OCI-M1 (cell line): ENCODE measurements around the gene GFM2.
"Not testable (repeated sequence)": the region's sequence is repeated elsewhere in the genome, so short reads cannot be mapped to it uniquely, and the experiment has no call there.

Experiments used
- DNase-seq: peaks from one replicate; lab custom pipeline; 2025; lab: John Stamatoyannopoulos, UW

The GFM2 gene, protein sequence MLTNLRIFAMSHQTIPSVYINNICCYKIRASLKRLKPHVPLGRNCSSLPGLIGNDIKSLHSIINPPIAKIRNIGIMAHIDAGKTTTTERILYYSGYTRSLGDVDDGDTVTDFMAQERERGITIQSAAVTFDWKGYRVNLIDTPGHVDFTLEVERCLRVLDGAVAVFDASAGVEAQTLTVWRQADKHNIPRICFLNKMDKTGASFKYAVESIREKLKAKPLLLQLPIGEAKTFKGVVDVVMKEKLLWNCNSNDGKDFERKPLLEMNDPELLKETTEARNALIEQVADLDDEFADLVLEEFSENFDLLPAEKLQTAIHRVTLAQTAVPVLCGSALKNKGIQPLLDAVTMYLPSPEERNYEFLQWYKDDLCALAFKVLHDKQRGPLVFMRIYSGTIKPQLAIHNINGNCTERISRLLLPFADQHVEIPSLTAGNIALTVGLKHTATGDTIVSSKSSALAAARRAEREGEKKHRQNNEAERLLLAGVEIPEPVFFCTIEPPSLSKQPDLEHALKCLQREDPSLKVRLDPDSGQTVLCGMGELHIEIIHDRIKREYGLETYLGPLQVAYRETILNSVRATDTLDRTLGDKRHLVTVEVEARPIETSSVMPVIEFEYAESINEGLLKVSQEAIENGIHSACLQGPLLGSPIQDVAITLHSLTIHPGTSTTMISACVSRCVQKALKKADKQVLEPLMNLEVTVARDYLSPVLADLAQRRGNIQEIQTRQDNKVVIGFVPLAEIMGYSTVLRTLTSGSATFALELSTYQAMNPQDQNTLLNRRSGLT

DNA sequence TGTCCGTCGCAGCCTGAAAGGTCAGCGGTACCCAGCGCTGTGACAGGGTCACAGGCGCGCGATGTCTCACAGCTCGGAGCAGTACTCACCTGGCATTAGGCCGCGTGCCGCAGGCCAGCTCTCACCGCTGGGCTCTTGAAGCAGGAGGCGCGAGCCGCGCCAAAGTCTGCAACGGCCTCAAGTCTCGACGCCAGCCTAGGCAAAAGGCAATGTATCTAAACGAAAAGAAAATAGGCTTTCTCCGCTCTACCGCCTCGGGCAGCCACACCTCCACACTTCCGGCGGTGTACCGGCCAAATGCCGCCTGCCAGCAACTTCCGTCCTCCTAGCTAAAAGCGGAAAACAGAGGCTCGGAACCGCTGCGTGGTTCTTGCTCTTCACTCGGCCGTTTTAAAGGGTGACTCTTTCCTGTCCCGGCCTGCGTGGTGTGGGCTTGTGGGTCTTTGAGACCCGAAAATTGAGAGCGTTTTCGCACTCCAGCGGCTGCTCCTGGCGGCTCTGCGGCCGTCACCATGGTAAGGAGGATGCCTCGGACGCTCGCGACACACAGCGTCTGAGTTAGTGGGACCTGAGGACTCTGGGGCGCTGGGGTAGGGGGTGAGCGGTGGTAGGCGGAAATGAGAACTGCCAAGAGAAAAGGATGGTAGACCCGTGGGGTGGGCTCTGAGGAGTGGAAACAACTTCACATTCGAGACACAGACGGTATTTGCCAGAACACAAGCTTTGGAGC is at the start of gene GFM2, which contains the start of gene NSA2:
TSS of gene GFM2 (minus strand) at position 269 of the 730 bp plus-strand sequence. CDS start 3,375 bp downstream, outside the sequence.
TSS of gene NSA2 (plus strand) at position 401 of the 730 bp plus-strand sequence. CDS start at position 513, 112 bp downstream.
- DNase-seq: peak; percentile 96

DNA sequence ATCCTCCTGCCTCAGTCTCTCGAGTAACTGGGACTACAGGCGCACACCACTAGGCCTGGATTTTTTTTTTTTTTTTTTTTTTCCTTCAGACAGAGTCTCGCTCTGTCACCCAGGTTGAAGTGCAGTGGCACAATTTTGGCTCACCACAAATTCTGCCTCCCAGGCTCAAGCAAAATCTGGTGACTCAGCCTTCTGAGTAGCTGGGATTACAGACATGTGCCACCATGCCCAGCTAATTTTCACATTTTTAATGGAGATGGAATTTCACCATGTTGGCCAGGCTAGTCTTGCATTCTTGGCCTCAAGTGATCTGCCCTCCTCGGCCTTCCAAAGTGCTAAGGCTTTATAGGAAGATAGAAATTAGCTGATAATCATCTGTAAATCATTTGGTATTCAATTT is 44.0 kb upstream of the GFM2 start:
- no peak for DNase-seq

DNA sequence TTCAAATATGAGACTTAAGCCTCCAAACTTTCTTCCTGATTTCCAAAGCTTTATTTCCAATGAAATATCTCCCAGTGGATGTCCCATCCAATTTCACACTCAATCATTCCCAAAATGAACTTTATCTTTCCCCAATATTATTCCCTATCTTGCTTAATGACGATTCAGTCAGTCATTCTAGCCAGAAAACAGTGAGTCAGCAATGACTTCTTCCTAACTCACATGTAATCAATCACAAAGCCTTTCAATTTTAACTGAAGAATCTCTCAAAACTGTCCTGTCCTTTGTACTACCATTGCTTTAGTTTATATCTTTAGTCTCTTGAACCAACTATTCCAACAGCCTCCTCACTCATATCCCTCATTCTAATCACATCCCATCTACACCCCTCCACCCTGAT is 35.0 kb upstream of the GFM2 start:
- DNase-seq: no peak

DNA sequence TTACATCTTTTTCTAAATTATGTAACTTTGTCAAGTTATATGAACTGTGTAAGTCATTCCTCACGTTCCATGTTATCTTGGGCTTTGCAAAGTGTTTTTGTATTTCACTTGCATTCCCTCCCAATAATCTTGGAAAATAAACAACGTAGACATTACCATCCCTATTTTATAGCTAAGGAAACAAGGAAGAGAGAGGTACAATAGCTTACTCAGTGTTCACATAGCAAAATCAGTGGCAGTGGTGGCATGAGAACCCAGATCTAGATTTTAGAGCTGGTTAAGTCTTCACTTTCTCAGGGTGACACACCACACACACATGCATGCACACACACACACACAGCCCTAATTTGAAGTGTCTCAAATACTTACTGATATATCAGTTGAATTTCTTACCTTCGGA is 34.3 kb upstream of the GFM2 start:
- DNase-seq: no peak

DNA sequence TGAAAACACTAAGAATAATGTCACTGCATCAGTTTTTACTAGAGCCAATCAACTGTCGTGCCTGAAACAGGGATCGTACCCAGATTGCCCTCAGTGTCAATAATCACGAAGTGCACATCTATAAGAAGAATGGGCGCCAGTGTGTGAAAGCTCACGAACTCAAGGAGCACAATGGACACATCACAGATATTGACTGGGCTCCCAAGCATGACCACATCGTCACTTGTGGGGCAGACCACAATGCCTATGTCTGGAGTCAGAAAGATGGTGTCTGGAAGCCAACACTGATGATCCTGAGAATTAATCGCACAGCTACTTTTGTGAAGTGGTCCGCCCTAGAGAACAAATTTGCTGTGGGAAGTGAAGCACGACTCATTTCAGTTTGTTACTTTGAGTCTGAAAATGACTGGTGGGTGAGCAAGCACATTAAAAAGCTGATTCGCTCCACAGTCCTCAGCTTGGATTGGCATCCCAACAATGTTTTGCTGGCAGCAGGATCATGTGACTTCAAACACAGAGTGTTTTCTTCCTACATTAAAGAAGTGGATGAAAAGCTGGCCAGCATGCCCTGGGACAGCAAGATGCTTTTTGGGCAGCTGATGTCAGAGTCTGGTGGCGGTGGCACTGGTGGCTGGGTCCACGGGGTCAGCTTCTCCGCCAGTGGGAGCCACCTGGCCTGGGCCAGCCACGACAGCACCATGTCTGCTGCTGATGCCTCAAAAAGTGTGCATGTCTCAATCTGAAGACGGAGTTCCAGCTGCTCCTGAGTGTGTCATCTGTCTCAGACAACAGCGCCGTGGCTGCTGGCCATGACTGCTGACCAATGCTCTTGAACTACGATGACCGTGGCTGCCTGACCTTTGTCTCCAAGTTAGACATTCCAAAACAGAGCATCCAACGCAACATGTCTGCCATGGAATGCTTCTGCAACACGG is 32.3 kb upstream of the GFM2 start:
- DNase-seq: no peak

DNA sequence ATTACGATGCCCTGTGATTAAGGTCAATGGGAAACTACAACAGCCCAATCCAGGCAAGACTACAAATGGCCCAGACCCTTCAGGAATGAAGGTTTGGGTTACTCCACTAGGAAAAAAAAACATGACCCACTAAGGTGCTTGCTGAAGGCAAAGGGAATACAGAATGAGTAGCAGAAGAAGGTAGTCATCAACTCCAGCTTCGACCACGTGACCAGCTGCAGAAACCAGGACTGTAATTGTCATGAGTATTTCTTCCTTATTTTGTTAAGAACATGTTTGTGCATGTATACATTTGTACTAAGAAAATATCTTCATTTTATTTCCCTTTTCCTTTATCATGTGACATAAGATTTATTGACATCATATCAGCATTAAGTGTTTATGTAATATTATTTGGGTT is 24.8 kb upstream of the GFM2 start:
- not testable (repeated sequence) for DNase-seq

DNA sequence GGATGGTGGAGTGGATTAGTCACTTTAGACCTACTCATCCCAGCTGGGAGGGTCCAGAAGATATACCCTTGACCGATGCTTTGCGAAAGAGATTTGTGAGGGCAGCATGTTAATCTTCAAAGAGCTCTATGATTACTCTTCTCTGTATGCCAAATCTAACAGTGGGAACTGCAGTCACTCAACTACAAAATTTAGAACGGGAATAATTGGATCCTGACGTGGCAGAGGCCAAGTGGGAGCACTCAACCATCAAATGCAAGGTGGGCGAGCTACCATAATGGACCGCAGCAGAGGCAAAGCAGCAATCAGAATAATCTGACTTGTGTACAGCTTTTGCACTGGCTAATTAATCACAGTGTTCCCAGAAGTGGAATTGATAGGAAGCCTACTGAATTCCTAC is 20.5 kb upstream of the GFM2 start:
- no peak for DNase-seq

DNA sequence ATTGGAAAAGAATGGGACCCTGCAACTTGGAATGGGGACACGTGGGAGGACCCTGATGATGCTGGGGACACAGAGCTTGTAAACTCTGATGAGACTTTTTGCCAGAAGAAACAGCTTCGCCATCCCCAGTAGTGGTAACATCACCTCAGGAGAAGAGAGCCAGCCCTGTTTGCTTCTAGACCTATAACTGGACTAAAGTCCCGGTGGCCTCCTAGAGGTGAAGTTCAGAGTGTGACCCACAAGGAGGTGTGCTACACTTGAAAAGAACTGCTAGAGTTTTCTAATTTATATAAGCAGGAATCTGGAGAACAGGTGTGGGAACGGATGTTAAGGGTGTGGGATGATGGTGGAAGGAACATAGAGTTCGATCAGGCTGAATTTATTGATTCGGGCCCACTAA is 19.9 kb upstream of the GFM2 start:
- DNase-seq: no peak

DNA sequence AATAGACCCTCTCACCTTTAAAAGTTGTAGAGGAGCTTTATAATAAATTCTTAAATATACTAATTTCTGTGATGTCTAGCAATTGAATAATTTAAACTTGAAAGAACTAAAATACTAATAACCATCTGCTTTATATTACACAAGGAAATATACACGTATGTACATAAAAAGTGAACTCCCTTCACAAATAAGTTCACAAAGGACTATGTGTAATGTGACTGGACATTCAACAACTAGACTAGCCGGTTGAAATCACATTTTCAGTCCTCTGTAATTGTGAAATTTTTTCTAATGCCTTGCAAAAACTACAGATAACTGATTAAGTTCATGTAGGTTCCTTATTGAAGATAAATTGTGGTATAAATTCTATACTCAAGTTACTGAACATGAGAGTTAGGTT is 11.7 kb upstream of the GFM2 start:
- DNase-seq: no peak

DNA sequence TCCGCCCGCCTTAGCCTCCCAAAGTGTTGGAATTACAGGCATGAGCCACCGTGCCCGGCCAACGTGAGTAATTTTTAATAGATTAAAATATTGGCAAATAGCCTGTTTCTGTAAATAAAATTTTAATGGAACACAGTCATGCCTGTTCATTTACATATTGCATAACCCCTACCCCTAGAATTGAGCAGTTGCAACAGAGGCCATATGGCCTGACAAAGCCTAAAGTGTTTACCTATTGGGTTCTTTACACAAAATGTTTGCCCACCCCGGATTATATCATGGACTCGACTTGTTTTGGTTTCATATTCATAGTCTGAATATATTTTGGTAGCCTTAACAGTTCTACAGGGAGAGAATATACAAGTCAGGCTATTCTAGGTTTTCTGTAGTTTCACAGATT is 5.4 kb upstream of the GFM2 start:
- no peak for DNase-seq

DNA sequence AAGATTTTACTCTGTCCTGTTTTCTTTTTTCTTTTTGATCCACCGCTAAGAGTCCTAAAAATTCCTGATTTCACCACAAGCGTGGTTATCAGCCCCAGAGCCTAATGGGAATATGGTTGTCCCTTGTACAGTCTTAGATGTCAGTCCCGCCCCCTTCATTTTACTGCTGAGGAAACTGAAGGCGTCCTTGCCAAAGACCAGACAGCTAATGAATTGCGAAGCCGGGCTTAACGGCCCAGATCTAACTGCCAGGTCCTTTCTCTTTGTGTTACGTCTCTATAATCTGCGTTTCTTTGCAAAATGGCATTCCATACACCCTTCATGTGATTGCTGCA is 629 bp upstream of the GFM2 start:
- peak; percentile 66 for DNase-seq

DNA sequence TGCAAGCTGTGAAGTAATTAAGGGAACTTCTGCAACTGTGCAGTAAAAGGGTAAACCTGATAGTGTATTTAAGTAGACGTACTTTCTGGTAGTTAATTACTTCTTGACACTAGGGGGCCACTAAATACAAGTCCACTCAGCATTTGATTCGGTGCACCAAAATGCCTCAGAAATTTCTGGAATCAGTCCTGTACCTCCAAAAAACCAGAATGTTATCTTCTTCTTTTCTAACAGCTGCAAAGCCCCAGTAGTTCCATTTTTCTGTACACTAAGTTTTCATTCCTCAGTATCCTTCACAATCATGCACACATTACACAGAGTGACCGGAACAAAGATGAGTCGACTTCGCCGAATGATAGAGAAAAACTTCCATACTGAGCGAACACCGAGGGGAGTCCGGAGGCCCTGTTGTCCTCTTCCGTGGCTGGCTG is 484 bp downstream of the GFM2 start:
- DNase-seq: peak; percentile 76

DNA sequence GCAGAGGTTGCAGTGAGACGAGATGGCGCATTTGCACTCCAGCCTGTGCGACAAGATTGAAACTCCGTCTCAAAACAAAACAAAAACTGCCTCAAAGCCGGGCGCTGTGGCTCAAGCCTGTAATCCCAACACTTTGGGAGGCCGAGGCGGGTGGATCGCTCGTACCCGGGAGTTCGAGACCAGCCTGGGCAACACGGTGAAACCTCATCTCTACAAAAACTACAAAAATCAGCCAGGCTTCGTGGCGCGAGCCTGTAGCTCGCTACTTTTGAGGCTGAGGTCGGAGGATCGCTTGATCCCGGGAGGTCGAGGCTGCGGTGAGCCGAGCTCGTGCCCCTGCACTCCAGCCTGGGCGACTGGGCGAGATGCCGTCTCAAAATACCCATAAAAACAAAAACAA is 988 bp downstream of the GFM2 start:
- DNase-seq: no peak

DNA sequence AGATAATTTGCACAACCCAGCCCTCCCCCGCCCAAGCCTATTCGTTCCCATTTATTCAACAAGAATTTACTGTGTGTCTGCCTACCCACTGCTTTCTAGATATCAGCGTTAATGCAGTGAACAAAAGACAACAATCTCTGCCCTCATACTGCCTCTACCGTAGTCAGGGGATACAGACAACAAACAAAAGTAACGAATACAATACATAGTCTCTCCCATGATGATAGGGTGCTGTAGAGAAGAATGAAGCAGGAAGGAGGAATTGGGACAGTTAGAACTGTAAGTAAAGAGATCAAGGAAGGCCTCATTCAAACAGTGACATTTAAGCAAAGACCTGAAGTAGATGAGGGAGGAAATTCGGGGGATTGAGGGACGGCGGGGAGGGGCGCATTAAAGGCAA is 1.7 kb downstream of the GFM2 start:
- DNase-seq: no peak

DNA sequence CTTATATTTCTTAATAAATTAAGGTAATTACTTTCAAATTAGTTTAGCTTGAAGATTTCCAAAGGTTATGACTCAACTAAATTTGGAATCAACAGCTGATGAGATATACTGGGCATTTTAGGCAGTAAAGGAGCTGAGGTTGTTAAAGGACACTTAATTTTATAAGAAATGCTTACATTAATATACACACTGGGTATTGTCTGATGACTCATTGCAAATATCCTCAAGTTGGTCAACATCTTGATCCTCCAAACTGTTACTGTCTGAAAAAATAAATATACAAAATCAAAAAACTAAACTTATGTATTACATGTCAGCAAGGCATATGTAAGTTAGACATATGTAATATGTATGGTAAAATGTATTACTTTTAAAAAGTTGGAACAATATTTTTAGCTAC is 3.4 kb downstream of the GFM2 start:
- no peak for DNase-seq

DNA sequence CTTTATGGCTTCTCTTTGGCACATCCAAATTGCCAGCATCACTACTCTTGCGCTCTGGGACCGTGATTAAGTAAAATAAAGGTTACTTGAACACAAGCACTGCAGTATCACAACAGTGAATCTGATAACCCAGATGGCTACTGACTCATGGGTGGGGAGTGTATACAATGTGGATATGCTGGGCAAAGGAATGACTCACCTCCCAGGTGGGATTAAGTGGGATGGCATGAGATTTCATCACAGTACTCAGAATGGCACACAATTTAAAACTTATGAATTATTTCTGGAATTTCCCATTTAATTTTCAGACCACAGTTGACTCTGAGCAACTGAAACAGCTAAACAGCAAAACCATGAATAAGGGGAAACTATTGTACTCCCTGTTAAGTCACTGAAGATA is 4.3 kb downstream of the GFM2 start:
- DNase-seq: no peak

DNA sequence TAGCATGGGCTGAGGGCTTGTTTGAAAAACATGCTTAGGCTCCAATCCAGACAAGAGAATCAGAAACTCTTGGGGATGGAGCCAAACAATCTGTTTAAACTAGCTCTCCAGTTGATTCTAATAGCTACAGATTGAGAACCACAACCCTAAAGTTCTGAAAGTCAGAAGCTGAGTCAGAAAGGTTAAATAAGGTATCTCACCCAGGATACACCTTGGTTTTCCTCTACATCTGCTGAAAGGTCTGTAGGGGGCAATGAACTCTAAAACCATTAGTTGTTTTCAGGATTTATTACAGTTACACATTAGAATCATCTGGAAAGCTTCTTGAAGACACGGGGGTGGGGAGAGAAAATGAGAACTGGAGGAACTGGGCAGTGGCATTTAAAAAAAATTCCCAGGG is 5.7 kb downstream of the GFM2 start:
- DNase-seq: no peak

DNA sequence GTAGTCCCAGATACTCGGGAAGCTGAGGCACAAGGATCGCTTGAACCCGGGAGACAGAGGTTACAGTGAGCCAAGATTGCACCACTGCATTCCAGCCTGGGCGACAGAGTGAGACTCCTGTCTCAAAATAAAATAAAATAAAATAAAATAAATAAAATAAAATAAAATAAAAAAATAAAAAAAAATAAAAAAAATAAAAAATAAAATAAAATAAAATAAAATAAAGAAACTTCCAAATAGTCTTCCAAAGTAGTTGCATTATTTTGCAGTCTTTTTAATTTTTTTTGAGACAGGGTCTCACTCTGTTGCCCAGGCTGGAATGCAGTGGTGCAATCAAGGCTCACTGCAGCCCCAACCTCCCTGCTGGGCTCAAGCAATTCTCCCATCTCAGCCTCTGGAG is 18.2 kb downstream of the GFM2 start:
- not testable (repeated sequence) for DNase-seq

DNA sequence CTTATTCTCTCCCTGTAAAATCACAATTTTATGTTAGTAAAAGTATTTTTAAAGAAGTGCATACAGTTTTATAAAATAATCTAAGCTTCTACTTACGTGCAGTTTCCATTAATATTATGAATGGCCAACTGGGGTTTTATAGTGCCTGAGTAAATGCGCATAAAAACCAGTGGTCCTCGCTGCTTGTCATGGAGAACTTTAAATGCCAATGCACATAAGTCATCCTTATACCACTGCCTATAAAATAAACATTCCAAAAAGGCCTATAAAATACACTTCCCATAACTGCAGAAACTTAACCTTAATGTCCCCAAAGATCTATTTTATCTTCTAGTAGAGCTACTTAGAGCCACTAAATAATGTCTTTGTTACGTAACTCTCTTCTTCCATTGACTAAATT is 28.5 kb downstream of the GFM2 start:
- no peak for DNase-seq

DNA sequence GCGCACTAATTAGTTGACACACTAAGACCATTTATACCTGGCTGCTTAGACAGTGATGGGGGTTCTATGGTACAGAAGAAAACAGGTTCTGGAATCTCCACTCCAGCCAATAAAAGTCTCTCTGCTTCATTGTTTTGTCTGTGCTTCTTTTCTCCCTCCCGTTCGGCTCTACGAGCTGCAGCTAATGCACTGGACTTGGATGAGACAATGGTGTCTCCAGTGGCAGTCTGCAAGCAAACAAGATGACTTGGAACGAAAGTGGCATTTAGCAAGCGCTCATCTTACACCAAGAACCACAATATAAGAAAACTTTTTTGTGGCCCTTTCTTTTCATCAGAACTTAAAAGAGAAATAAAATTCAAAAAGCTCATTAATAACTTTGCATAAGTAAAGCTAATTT is 30.2 kb downstream of the GFM2 start:
- no peak for DNase-seq

DNA sequence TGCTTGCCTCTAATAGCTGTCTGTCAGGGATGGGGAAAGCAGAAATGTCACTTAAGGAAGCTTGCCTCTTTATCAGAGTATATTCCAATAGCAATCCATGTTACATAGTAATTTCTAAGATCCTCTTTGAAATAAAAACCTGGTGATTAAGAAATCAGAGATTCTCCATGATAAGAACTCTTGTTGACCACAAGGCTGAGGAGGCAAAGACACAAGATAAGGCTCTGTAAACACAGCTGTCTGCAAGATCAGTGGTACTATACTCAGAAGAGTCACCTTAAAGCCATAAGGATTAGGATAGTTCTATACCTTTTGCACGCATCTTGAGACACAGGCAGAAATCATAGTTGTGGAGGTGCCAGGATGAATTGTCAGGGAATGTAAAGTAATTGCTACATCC is 41.6 kb downstream of the GFM2 start:
- no peak for DNase-seq

DNA sequence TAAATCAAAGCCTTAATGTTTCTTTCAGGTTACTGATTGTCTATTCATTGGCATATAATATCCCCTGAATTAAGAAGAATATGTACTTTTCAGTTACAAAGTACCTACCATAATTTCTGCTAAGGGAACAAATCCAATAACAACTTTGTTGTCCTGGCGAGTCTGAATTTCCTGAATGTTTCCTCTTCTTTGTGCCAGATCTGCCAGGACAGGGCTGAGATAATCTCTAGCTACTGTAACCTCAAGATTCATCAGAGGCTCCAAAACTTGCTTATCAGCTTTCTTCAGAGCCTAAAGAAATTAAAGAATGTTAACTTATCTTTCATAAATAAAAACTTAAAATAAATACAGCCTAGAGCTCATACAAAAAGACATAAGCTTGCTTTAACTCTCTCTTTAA is 44.6 kb downstream of the GFM2 start:
- DNase-seq: peak; percentile 69
